Epithelial cell of proximal tubule (primary cell): ENCODE results near the gene MAN2A2. TPM values are rescaled to one million over a fixed set of nuclear protein-coding genes. Genes with fewer than 3 reads are reported as not detected.

Experiments
- DNase-seq: peaks from one replicate; pipeline ENCODE4 v3.0.0-alpha.2; 2011; ENCODE audit warnings: low read depth
- H3K4me3 ChIP-seq: 2 replicates; pipeline ENCODE4 v1.5.1; 2011; ENCODE audit warnings: low read depth, mild to moderate bottlenecking, low read length
- total RNA-seq: library from RNA; depleted of rRNA; stranded (reverse); fragments of >200 nt; gene quantifications from 2 replicates; pipeline ENCODE4 v1.2.3, GENCODE V29; 2015
- TF ChIP-seq, protein P1 (sequence below): conservative IDR thresholded peaks from 2 replicates; pipeline ENCODE4 v1.5.1; 2012; ENCODE audit warnings: low read depth, mild to moderate bottlenecking, low read length

Gene MAN2A2
- total RNA-seq, 1 donor from 2014 or later, result 25.3 TPM

DNA sequence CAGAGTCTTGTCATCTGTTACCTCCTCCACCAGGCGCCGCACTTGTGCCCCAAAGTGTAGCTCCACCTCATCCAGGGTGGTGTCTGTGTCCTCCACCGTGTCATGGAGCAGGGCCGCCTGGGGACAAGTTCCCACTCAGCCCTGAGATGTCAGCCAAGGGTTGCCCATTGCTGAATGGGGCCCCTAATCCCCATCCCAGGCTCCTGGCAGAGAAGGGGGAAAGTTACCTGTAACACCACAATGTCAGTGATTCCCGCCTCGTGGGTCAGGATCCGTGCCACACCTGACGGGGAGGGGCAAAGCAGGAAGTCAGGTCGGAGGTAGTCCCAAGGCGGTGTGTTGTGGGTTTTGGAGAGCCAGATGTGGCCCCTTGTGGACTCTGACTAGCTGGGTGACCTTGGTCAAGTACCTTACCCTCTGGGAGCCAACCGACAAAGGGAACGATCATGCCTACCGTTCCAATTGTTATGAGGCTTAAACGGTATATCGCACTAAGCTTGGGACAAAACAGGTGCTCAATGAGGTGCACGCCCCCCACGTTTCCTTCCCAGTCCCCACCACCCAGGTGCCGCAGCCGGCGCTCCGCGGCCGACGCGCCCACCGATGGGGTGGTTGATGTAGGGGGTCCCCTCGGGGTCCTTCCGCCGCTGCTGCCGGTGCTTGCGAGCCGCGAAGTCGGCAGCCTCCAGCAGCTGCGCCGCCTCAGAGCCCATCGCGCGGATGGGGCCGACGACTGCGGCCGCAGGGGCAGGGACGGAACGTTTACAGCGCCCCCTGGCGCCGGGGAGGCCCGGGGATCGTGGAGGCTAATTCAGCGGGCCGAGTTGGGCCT is 28.9 kb downstream of the MAN2A2 start, which contains the start of gene HDDC3:
Gene HDDC3, minus strand, starts transcription at position 722 of the 832 bp plus-strand sequence. Its CDS starts 9 bp downstream, at position 713.
- H3K4me3 ChIP-seq, result peak within 1 kb of the TSS; percentile 81
- DNase-seq, result no peak
- TF ChIP-seq, protein P1, sequence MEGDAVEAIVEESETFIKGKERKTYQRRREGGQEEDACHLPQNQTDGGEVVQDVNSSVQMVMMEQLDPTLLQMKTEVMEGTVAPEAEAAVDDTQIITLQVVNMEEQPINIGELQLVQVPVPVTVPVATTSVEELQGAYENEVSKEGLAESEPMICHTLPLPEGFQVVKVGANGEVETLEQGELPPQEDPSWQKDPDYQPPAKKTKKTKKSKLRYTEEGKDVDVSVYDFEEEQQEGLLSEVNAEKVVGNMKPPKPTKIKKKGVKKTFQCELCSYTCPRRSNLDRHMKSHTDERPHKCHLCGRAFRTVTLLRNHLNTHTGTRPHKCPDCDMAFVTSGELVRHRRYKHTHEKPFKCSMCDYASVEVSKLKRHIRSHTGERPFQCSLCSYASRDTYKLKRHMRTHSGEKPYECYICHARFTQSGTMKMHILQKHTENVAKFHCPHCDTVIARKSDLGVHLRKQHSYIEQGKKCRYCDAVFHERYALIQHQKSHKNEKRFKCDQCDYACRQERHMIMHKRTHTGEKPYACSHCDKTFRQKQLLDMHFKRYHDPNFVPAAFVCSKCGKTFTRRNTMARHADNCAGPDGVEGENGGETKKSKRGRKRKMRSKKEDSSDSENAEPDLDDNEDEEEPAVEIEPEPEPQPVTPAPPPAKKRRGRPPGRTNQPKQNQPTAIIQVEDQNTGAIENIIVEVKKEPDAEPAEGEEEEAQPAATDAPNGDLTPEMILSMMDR, result peak; percentile 84

DNA sequence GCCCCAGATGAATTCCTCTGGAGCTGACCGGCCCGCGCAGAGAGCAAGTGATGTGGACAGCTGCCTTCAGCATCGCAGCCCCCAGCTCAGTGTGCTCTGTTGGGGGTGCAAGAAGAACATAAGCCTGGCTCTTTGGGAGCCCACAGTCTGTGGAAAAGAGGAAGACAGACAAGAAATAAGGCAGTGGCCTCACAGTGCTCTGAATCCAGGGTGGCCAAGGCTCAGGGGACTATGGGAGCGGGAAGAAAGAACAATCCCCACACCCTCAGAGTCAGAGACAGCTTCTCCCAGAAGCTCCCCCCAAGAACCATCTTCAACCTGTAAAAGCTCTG is 29.5 kb downstream of the MAN2A2 start:
- peak overlapping the region; percentile 81 for H3K4me3 ChIP-seq
- TF ChIP-seq, protein P1, result no peak
- no peak for DNase-seq

DNA sequence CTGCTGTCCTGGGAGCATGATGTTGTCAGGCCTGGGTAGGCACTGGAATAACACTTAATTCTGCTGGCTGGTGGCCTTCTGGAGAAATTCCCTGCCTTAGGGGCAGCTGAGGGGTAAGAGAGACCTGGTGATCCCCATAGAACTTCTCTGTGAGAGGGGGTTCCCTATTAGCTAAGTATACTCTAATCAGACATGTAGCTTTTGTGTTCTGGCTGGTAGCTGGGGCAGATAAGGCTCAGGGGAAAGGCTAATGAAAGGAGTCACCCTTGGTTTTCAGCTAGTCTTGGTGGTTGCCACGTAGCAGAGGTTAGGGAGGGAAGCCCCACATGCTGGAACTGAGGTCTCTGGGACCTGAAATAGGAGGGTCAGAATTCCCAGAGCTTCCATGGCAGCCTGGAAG is 30.2 kb downstream of the MAN2A2 start:
- no peak for DNase-seq
- TF ChIP-seq, protein P1, result no peak

DNA sequence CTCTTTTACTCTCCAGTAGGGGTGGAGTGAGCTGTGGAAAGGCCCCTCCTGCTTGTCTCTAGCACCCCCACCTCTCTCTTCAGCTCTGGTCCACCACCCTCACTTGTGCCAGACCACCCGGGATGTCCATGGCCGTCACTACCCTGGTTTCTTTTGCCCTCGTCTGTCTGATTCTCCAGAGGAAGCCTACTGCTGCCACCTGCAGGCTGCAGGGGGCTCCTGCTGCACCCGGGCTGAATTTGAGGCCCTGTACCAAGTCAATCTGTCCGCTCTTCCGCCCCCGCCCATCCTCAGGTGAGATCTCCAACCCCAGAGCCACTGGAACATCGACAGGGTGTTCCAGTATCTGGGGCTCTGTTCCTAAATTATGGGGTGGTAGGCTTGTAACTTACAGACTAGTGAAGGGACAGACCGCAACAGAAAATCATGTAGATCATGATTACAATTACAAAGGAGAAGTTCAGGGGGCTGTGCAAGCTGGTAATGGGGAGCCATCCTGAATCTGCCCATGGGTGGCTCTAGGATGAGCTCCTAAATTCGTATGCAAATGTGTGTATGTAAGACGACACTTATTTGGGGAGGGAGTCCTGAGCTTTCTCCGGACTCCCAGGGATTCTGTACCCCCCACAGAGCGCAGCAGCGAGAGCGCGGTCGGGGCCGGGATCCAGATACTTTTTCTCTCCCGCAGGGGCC is 31.3 kb downstream of the MAN2A2 start:
- H3K4me3 ChIP-seq, result peak overlapping the region; percentile 87
- DNase-seq, result no peak
- TF ChIP-seq, protein P1, result peak; percentile 91

More for the DNA sequence above, 30.2 kb downstream of the MAN2A2 start:
- no peak overlapping the region for H3K4me3 ChIP-seq

DNA sequence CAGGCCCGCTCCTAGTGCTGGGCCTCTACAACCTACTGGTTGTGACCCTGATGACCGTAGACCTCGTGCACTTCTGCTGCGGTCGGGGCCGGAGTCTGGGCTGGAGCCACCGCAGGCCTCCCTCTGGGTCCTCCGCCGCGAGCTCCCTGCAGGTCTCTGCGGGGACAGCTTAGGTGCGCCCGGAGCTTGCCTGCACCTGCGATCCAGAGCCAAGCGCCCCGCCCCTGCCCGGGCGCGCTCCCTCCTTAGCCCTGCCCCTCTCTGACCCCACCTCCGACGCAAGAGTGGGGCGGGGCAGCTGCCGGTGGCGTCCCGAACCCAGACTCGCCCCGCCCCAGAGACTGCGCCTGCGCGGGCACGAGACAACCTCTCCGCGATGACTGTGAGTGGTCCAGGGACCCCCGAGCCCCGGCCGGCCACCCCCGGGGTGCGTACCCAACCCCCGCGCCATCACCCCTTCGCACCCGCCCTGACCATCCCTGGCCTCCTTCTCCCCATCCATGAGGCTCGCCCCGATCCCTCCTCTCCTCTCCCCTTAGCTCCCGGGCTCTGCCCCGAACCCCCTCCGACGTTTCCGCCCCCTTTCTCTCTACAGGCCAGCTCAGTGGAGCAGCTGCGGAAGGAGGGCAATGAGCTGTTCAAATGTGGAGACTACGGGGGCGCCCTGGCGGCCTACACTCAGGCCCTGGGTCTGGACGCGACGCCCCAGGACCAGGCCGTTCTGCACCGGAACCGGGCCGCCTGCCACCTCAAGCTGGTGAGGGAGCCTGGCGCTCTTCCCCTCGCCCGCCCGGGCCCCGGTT is 32.0 kb downstream of the MAN2A2 start, which contains the start of gene UNC45A:
Gene UNC45A, plus strand, starts transcription at position 337 of the 803 bp plus-strand sequence. Its CDS starts 40 bp downstream, at position 377.
- DNase-seq, result no peak
- TF ChIP-seq, protein P1, result peak; percentile 6
- H3K4me3 ChIP-seq, result peak within 1 kb of the TSS; percentile 87

DNA sequence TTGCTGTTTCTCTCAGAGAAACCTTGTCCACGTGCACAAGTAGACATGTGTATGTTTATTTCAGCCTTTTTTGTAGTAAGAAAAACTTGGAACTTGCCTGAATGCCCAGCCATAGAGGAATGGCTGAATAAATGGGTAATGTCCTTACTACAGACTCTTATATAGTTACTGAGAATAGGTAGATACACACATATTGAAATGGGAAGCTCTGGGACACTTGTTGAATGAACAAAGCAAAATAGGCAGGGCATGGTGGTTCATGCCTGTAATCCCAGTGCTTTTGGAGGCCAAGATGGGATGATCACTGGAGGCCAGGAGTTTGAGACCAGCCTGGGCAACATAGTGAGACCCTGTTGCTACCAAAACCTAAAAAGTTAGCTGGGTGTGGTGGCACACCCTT is 33.7 kb downstream of the MAN2A2 start:
- DNase-seq, result no peak
- no peak overlapping the region for H3K4me3 ChIP-seq
- TF ChIP-seq, protein P1, result no peak
